Cardiac fibroblast (primary cell): ENCODE measurements around the gene MSL1.

Experiments used
- DNase-seq, 2 donors: peaks; one replicate each; pipeline versions ENCODE4 v3.0.0 to v3.0.0-alpha.2; 2010; ENCODE audit warnings: low read depth in 2 of 2
- H3K4me3 ChIP-seq, 2 donors: replicated peaks in 1 of 2; 1 replicate in 1 of 2; 2 replicates in 1 of 2; pipeline ENCODE4 v1.5.1; 2011; ENCODE audit warnings: low read depth in 2 of 2, low read length in 2 of 2, mild to moderate bottlenecking in 2 of 2, moderate library complexity in 1 of 2
- CTCF ChIP-seq: IDR thresholded peaks from one replicate; pipeline ENCODE4 v1.5.1; 2011; ENCODE audit warnings: low read depth, mild to moderate bottlenecking, low read length, inconsistent platforms

Gene MSL1

GRCh38 chr17:40121181-40122135 is at the start of gene MSL1:
Gene MSL1, plus strand, starts transcription at chr17:40121971. Its CDS starts 642 bp downstream, at chr17:40122613.
- peak within 1 kb of the TSS; percentile 92 to 97 for H3K4me3 ChIP-seq
- no peak for TF ChIP-seq CTCF
- peak; percentile 77 to 88 for DNase-seq

- no peak for TF ChIP-seq CTCF
- peak; percentile 26 to 69 for DNase-seq
- H3K4me3 ChIP-seq, result no peak overlapping the region
Observed at GRCh38 chr17:40072040-40072734, 49.6 kb upstream of the MSL1 start.

- H3K4me3 ChIP-seq, result no peak overlapping the region
- DNase-seq, result no peak
- no peak for TF ChIP-seq CTCF
Observed at GRCh38 chr17:40072735-40073346, 48.9 kb upstream of the MSL1 start.

- H3K4me3 ChIP-seq, result no peak overlapping the region
- no peak for DNase-seq
Observed at GRCh38 chr17:40073454-40074174, 48.2 kb upstream of the MSL1 start.

GRCh38 chr17:40074175-40074512 is 47.6 kb upstream of the MSL1 start:
- no peak for TF ChIP-seq CTCF
- DNase-seq, result no peak
- H3K4me3 ChIP-seq, result no peak overlapping the region

More at GRCh38 chr17:40073454-40074174, 48.2 kb upstream of the MSL1 start:
- no peak for TF ChIP-seq CTCF

- TF ChIP-seq CTCF, result no peak
- peak in 1 of 2 donors; percentile 52 for DNase-seq
- H3K4me3 ChIP-seq, result no peak overlapping the region
Observed at GRCh38 chr17:40074871-40075200, 46.9 kb upstream of the MSL1 start.
